ENCODE measurements around the gene CDKN2D.
"Not testable (repeated sequence)": the region's sequence is repeated elsewhere in the genome, so short reads cannot be mapped to it uniquely, and the experiment has no call there.

Gene CDKN2D

DNA sequence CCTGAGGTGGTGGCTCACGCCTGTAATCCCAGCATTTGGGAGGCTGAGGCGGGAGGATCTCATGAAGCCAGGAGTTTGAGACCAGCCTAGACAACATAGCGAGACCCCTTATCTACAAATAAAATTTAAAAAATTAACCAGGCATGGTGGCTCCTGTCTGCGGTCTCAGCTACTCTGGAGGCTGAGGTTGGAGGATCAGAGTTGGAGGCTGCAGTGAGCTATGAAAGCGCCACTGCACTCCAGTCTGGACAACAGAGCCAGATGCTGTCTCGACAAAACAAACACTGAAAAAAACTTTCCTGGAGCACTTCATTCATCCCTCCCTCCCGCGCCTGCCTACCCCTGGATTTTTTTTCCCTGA, 25.7 kb downstream of the CDKN2D start:
- H3K27me3 ChIP-seq, result no peaks in the 10 kb centered on the region
- no peaks in the 10 kb centered on the region for H3K9me3 ChIP-seq
- H3K36me3 ChIP-seq, result peaks cover 0 to 23% (median 6%) of the 10 kb centered on the region in 3 donors
- intact Hi-C loops (cut with DNase I; ENCODE audit: low total_unique reads), result no loop called here
- TF ChIP-seq, protein P1, sequence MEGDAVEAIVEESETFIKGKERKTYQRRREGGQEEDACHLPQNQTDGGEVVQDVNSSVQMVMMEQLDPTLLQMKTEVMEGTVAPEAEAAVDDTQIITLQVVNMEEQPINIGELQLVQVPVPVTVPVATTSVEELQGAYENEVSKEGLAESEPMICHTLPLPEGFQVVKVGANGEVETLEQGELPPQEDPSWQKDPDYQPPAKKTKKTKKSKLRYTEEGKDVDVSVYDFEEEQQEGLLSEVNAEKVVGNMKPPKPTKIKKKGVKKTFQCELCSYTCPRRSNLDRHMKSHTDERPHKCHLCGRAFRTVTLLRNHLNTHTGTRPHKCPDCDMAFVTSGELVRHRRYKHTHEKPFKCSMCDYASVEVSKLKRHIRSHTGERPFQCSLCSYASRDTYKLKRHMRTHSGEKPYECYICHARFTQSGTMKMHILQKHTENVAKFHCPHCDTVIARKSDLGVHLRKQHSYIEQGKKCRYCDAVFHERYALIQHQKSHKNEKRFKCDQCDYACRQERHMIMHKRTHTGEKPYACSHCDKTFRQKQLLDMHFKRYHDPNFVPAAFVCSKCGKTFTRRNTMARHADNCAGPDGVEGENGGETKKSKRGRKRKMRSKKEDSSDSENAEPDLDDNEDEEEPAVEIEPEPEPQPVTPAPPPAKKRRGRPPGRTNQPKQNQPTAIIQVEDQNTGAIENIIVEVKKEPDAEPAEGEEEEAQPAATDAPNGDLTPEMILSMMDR (IDR thresholded peaks at IDR 0.05), result no peak
- peak overlapping the region; percentile 85 to 92 for H3K4me3 ChIP-seq
- no peak for DNase-seq
- H3K27ac ChIP-seq, result peak overlapping the region; percentile 89 to 90
- peaks cover 0 to 25% (median 18%) of the 10 kb centered on the region in 4 donors for H3K4me1 ChIP-seq

- DNase-seq; intact Hi-C loops (cut with DNase I; ENCODE audit: low total_unique reads); H3K9me3 ChIP-seq; H3K4me3 ChIP-seq; H3K27me3 ChIP-seq; H3K36me3 ChIP-seq; H3K4me1 ChIP-seq; H3K27ac ChIP-seq: not testable (repeated sequence)
Observed at GRCh38 chr19:10539016-10539415, 29.8 kb downstream of the CDKN2D start.

DNA sequence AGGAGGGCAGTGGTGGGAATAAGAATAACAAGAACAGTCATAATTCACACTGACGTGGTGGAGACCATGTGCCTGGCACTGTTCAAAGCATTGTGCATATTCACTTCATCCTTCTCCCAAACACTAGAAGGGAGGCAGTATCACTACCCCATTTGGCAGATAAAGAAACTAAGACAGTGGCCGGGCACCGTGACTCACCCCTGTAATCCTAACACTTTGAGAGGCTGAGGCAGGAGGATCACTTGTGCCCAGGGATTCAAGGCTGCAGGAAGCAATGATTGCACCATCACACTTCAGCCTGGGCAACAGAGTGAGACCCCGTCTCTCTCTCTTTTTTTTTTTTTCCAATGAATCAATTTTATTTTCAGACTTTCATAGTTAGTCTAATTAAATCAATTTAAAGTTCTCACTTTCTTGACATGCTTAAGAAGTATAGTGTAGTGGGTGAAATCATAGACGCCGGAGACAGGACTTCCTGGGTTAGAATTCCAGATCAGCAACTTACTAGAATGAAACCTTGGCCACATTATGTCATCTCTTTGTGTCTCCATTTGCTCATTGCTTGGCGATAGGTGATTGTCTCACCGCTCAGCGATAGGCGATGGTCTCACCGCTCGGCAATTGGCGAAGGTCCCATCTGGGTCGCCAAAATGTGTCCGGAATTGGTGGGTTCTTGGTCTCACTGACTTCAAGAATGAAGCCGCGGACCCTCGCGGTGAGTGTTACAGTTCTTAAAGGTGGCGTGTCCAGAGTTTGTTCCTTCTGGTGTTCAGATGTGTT, 30.4 kb downstream of the CDKN2D start:
- TF ChIP-seq, protein P1 (IDR thresholded peaks at IDR 0.05), result no peak
- Histone ChIP-seq H3K4me3 (no peak overlapping the region), H3K9me3 (no peaks in the 10 kb centered on the region), H3K27ac (no peak overlapping the region), H3K36me3 (no peaks in the 10 kb centered on the region), H3K4me1 (peaks cover 0 to 12% (median 7%) of the 10 kb centered on the region in 4 donors), H3K27me3 (no peaks in the 10 kb centered on the region)
- intact Hi-C loops (cut with DNase I; ENCODE audit: low total_unique reads), result no loop called here
- no peak for DNase-seq

- no peaks in the 10 kb centered on the region for H3K36me3 ChIP-seq
- DNase-seq, result no peak
- intact Hi-C loops (cut with DNase I; ENCODE audit: low total_unique reads), result no loop called here
- no peak overlapping the region for H3K4me3 ChIP-seq
- TF ChIP-seq, protein P1 (IDR thresholded peaks at IDR 0.05), result no peak
- H3K27ac ChIP-seq, result no peak overlapping the region
- H3K27me3 ChIP-seq, result no peaks in the 10 kb centered on the region
- no peaks in the 10 kb centered on the region for H3K9me3 ChIP-seq
- peaks cover 0 to 12% (median 3%) of the 10 kb centered on the region in 4 donors for H3K4me1 ChIP-seq
Observed at GRCh38 chr19:10537668-10538067, 31.1 kb downstream of the CDKN2D start.

DNA sequence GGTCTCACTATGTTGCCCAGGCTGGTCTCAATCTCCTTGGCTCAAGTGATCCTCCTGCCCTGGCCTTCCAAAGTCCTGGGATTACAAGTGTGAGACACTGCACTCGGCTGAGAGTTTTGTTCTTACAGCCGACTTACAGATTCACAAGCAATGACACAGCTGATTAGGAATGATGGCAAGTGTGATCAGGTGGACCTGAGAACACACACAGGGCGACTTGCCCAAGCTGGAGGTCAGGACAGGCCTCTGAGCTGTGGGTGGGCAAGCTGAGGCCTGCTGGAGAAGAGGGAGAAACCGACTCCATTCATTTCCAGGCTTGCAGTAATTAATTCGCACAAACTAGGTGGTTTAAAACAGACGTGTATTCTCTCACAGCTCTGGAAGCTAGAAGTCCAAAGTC, 33.2 kb downstream of the CDKN2D start:
- Histone ChIP-seq H3K27me3 (no peaks in the 10 kb centered on the region), H3K4me1 (peaks cover 0 to 12% (median 3%) of the 10 kb centered on the region in 4 donors), H3K27ac (no peak overlapping the region), H3K36me3 (no peaks in the 10 kb centered on the region), H3K9me3 (no peaks in the 10 kb centered on the region), H3K4me3 (no peak overlapping the region)
- TF ChIP-seq, protein P1 (IDR thresholded peaks at IDR 0.05), result no peak
- intact Hi-C loops (cut with DNase I; ENCODE audit: low total_unique reads), result no loop called here
- no peak for DNase-seq

GRCh38 chr19:10533646-10534386, 35.0 kb downstream of the CDKN2D start:
- Histone ChIP-seq H3K9me3 (no peaks in the 10 kb centered on the region), H3K27ac (peak overlapping the region in 1 of 2 donors; percentile 21), H3K27me3 (no peaks in the 10 kb centered on the region), H3K36me3 (no peaks in the 10 kb centered on the region), H3K4me3 (no peak overlapping the region), H3K4me1 (peaks cover 0 to 12% (median 3%) of the 10 kb centered on the region in 4 donors)
- TF ChIP-seq, protein P1 (IDR thresholded peaks at IDR 0.05), result no peak
- no peak for DNase-seq
- intact Hi-C loops (cut with DNase I; ENCODE audit: low total_unique reads), result no loop called here

Data from tibial artery (tissue), 4 donors.